ENCODE measurements around the gene CTNNA3. TPM values are rescaled to one million over a fixed set of nuclear protein-coding genes. Genes with fewer than 3 reads are reported as not detected.

CTNNA3 gene
- polyA plus RNA-seq, 2 donors, result 0.08 to 0.10 TPM

GRCh38 chr10:66886848-66887247, 809.1 kb downstream of the CTNNA3 start:
- H3K4me1 ChIP-seq (ENCODE audit: control insufficient read depth in 2 of 2, insufficient read depth in 2 of 2, low read length in 1 of 2), result no peaks in the 10 kb centered on the region
- peaks cover 0 to 3% of the 10 kb centered on the region in 2 donors for H3K9me3 ChIP-seq (ENCODE audit: control insufficient read depth in 2 of 2, insufficient read depth in 1 of 2, low read depth in 1 of 2, low read length in 1 of 2)
- no peak overlapping the region for H3K4me3 ChIP-seq (ENCODE audit: low read depth in 1 of 2, low read length in 2 of 2)
- no peaks in the 10 kb centered on the region for H3K36me3 ChIP-seq (ENCODE audit: control insufficient read depth in 2 of 2, insufficient read depth in 2 of 2, low read length in 1 of 2)
- H3K27ac ChIP-seq (ENCODE audit: low read depth in 2 of 2, low read length in 1 of 2), result no peak overlapping the region
- no peaks in the 10 kb centered on the region for H3K27me3 ChIP-seq (ENCODE audit: control insufficient read depth in 1 of 2, insufficient read depth in 2 of 2, low read length in 2 of 2)

GRCh38 chr10:66882271-66882670, 813.7 kb downstream of the CTNNA3 start:
- Histone ChIP-seq H3K4me3 (ENCODE audit: low read depth in 1 of 2, low read length in 2 of 2) (no peak overlapping the region), H3K36me3 (ENCODE audit: control insufficient read depth in 2 of 2, insufficient read depth in 2 of 2, low read length in 1 of 2) (no peaks in the 10 kb centered on the region), H3K4me1 (ENCODE audit: control insufficient read depth in 2 of 2, insufficient read depth in 2 of 2, low read length in 1 of 2) (no peaks in the 10 kb centered on the region), H3K9me3 (ENCODE audit: control insufficient read depth in 2 of 2, insufficient read depth in 1 of 2, low read depth in 1 of 2, low read length in 1 of 2) (peaks cover 0 to 4% of the 10 kb centered on the region in 2 donors), H3K27ac (ENCODE audit: low read depth in 2 of 2, low read length in 1 of 2) (no peak overlapping the region), H3K27me3 (ENCODE audit: control insufficient read depth in 1 of 2, insufficient read depth in 2 of 2, low read length in 2 of 2) (no peaks in the 10 kb centered on the region)
- WGBS, 2 donors, result 75 to 78% methylated on average over 2 of the region's 2 CpGs

GRCh38 chr10:66881814-66882213, 814.2 kb downstream of the CTNNA3 start:
- Histone ChIP-seq H3K27me3 (ENCODE audit: control insufficient read depth in 1 of 2, insufficient read depth in 2 of 2, low read length in 2 of 2) (no peaks in the 10 kb centered on the region), H3K4me1 (ENCODE audit: control insufficient read depth in 2 of 2, insufficient read depth in 2 of 2, low read length in 1 of 2) (no peaks in the 10 kb centered on the region), H3K27ac (ENCODE audit: low read depth in 2 of 2, low read length in 1 of 2) (no peak overlapping the region), H3K9me3 (ENCODE audit: control insufficient read depth in 2 of 2, insufficient read depth in 1 of 2, low read depth in 1 of 2, low read length in 1 of 2) (peaks cover 0 to 4% of the 10 kb centered on the region in 2 donors), H3K4me3 (ENCODE audit: low read depth in 1 of 2, low read length in 2 of 2) (no peak overlapping the region), H3K36me3 (ENCODE audit: control insufficient read depth in 2 of 2, insufficient read depth in 2 of 2, low read length in 1 of 2) (no peaks in the 10 kb centered on the region)
- 61 to 70% methylated on average over 3 of the region's 3 CpGs for WGBS, 2 donors

- no peaks in the 10 kb centered on the region for H3K4me1 ChIP-seq (ENCODE audit: control insufficient read depth in 2 of 2, insufficient read depth in 2 of 2, low read length in 1 of 2)
- peaks cover 0 to 4% of the 10 kb centered on the region in 2 donors for H3K9me3 ChIP-seq (ENCODE audit: control insufficient read depth in 2 of 2, insufficient read depth in 1 of 2, low read depth in 1 of 2, low read length in 1 of 2)
- no peak overlapping the region for H3K4me3 ChIP-seq (ENCODE audit: low read depth in 1 of 2, low read length in 2 of 2)
- H3K27ac ChIP-seq (ENCODE audit: low read depth in 2 of 2, low read length in 1 of 2), result no peak overlapping the region
- no peaks in the 10 kb centered on the region for H3K27me3 ChIP-seq (ENCODE audit: control insufficient read depth in 1 of 2, insufficient read depth in 2 of 2, low read length in 2 of 2)
- WGBS, 2 donors, result 92 to 96% methylated on average over 2 of the region's 2 CpGs
- no peaks in the 10 kb centered on the region for H3K36me3 ChIP-seq (ENCODE audit: control insufficient read depth in 2 of 2, insufficient read depth in 2 of 2, low read length in 1 of 2)
Measured at GRCh38 chr10:66880826-66881225, 815.2 kb downstream of the CTNNA3 start.

- H3K9me3 ChIP-seq (ENCODE audit: control insufficient read depth in 2 of 2, insufficient read depth in 1 of 2, low read depth in 1 of 2, low read length in 1 of 2), result peaks cover 0 to 4% of the 10 kb centered on the region in 2 donors
- no peak overlapping the region for H3K4me3 ChIP-seq (ENCODE audit: low read depth in 1 of 2, low read length in 2 of 2)
- WGBS, 2 donors, result 35 to 63% methylated on average over 1 of the region's 1 CpG
- no peaks in the 10 kb centered on the region for H3K27me3 ChIP-seq (ENCODE audit: control insufficient read depth in 1 of 2, insufficient read depth in 2 of 2, low read length in 2 of 2)
- H3K36me3 ChIP-seq (ENCODE audit: control insufficient read depth in 2 of 2, insufficient read depth in 2 of 2, low read length in 1 of 2), result no peaks in the 10 kb centered on the region
- H3K27ac ChIP-seq (ENCODE audit: low read depth in 2 of 2, low read length in 1 of 2), result no peak overlapping the region
- no peaks in the 10 kb centered on the region for H3K4me1 ChIP-seq (ENCODE audit: control insufficient read depth in 2 of 2, insufficient read depth in 2 of 2, low read length in 1 of 2)
Measured at GRCh38 chr10:66880292-66880691, 815.7 kb downstream of the CTNNA3 start.

- no peaks in the 10 kb centered on the region for H3K27me3 ChIP-seq (ENCODE audit: control insufficient read depth in 1 of 2, insufficient read depth in 2 of 2, low read length in 2 of 2)
- no peaks in the 10 kb centered on the region for H3K4me1 ChIP-seq (ENCODE audit: control insufficient read depth in 2 of 2, insufficient read depth in 2 of 2, low read length in 1 of 2)
- WGBS, 2 donors, result 58 to 60% methylated on average over 2 of the region's 2 CpGs
- H3K9me3 ChIP-seq (ENCODE audit: control insufficient read depth in 2 of 2, insufficient read depth in 1 of 2, low read depth in 1 of 2, low read length in 1 of 2), result peaks cover 0 to 4% of the 10 kb centered on the region in 2 donors
- H3K4me3 ChIP-seq (ENCODE audit: low read depth in 1 of 2, low read length in 2 of 2), result no peak overlapping the region
- no peaks in the 10 kb centered on the region for H3K36me3 ChIP-seq (ENCODE audit: control insufficient read depth in 2 of 2, insufficient read depth in 2 of 2, low read length in 1 of 2)
- no peak overlapping the region for H3K27ac ChIP-seq (ENCODE audit: low read depth in 2 of 2, low read length in 1 of 2)
Measured at GRCh38 chr10:66877361-66877760, 818.6 kb downstream of the CTNNA3 start.

- no peaks in the 10 kb centered on the region for H3K36me3 ChIP-seq (ENCODE audit: control insufficient read depth in 2 of 2, insufficient read depth in 2 of 2, low read length in 1 of 2)
- no peak overlapping the region for H3K27ac ChIP-seq (ENCODE audit: low read depth in 2 of 2, low read length in 1 of 2)
- no peaks in the 10 kb centered on the region for H3K4me1 ChIP-seq (ENCODE audit: control insufficient read depth in 2 of 2, insufficient read depth in 2 of 2, low read length in 1 of 2)
- H3K27me3 ChIP-seq (ENCODE audit: control insufficient read depth in 1 of 2, insufficient read depth in 2 of 2, low read length in 2 of 2), result no peaks in the 10 kb centered on the region
- H3K4me3 ChIP-seq (ENCODE audit: low read depth in 1 of 2, low read length in 2 of 2), result no peak overlapping the region
- no peaks in the 10 kb centered on the region for H3K9me3 ChIP-seq (ENCODE audit: control insufficient read depth in 2 of 2, insufficient read depth in 1 of 2, low read depth in 1 of 2, low read length in 1 of 2)
Measured at GRCh38 chr10:66869635-66870034, 826.4 kb downstream of the CTNNA3 start.

- no peaks in the 10 kb centered on the region for H3K27me3 ChIP-seq (ENCODE audit: control insufficient read depth in 1 of 2, insufficient read depth in 2 of 2, low read length in 2 of 2)
- no peak overlapping the region for H3K4me3 ChIP-seq (ENCODE audit: low read depth in 1 of 2, low read length in 2 of 2)
- no peaks in the 10 kb centered on the region for H3K9me3 ChIP-seq (ENCODE audit: control insufficient read depth in 2 of 2, insufficient read depth in 1 of 2, low read depth in 1 of 2, low read length in 1 of 2)
- no peaks in the 10 kb centered on the region for H3K36me3 ChIP-seq (ENCODE audit: control insufficient read depth in 2 of 2, insufficient read depth in 2 of 2, low read length in 1 of 2)
- no peak overlapping the region for H3K27ac ChIP-seq (ENCODE audit: low read depth in 2 of 2, low read length in 1 of 2)
- H3K4me1 ChIP-seq (ENCODE audit: control insufficient read depth in 2 of 2, insufficient read depth in 2 of 2, low read length in 1 of 2), result no peaks in the 10 kb centered on the region
- WGBS, 2 donors, result 68 to 77% methylated on average over 4 of the region's 4 CpGs
Measured at GRCh38 chr10:66862687-66863258, 833.2 kb downstream of the CTNNA3 start.

GRCh38 chr10:66860376-66860945, 835.5 kb downstream of the CTNNA3 start:
- H3K36me3 ChIP-seq (ENCODE audit: control insufficient read depth in 2 of 2, insufficient read depth in 2 of 2, low read length in 1 of 2), result no peaks in the 10 kb centered on the region
- 45 to 67% methylated on average over 2 of the region's 2 CpGs for WGBS, 2 donors
- H3K4me1 ChIP-seq (ENCODE audit: control insufficient read depth in 2 of 2, insufficient read depth in 2 of 2, low read length in 1 of 2), result no peaks in the 10 kb centered on the region
- H3K4me3 ChIP-seq (ENCODE audit: low read depth in 1 of 2, low read length in 2 of 2), result no peak overlapping the region
- H3K27me3 ChIP-seq (ENCODE audit: control insufficient read depth in 1 of 2, insufficient read depth in 2 of 2, low read length in 2 of 2), result no peaks in the 10 kb centered on the region
- H3K27ac ChIP-seq (ENCODE audit: low read depth in 2 of 2, low read length in 1 of 2), result no peak overlapping the region
- H3K9me3 ChIP-seq (ENCODE audit: control insufficient read depth in 2 of 2, insufficient read depth in 1 of 2, low read depth in 1 of 2, low read length in 1 of 2), result no peaks in the 10 kb centered on the region

GRCh38 chr10:66852811-66853210, 843.2 kb downstream of the CTNNA3 start:
- H3K9me3 ChIP-seq (ENCODE audit: control insufficient read depth in 2 of 2, insufficient read depth in 1 of 2, low read depth in 1 of 2, low read length in 1 of 2), result no peaks in the 10 kb centered on the region
- no peaks in the 10 kb centered on the region for H3K36me3 ChIP-seq (ENCODE audit: control insufficient read depth in 2 of 2, insufficient read depth in 2 of 2, low read length in 1 of 2)
- H3K4me1 ChIP-seq (ENCODE audit: control insufficient read depth in 2 of 2, insufficient read depth in 2 of 2, low read length in 1 of 2), result no peaks in the 10 kb centered on the region
- H3K4me3 ChIP-seq (ENCODE audit: low read depth in 1 of 2, low read length in 2 of 2), result no peak overlapping the region
- H3K27me3 ChIP-seq (ENCODE audit: control insufficient read depth in 1 of 2, insufficient read depth in 2 of 2, low read length in 2 of 2), result no peaks in the 10 kb centered on the region
- 73 to 78% methylated on average over 1 of the region's 1 CpG for whole genome bisulfite sequencing, 2 donors
- H3K27ac ChIP-seq (ENCODE audit: low read depth in 2 of 2, low read length in 1 of 2), result no peak overlapping the region

All from esophagus (tissue), 2 donors.